PC-9 (cell line): Measurements from ENCODE around the gene HYDIN.
"Not testable (repeated sequence)": the region's sequence is repeated elsewhere in the genome, so short reads cannot be mapped to it uniquely, and the experiment has no call there.

Source experiments
- EZH2 ChIP-seq: fragments of 200-600 bp; sonication (generic); IDR thresholded peaks from 2 replicates; pipeline ENCODE4 v1.8.0; 2017; ENCODE audit warnings: antibody characterized with exemption, low read depth
- TF ChIP-seq, protein P1 (sequence below): fragments of 200-600 bp; sonication (generic); conservative IDR thresholded peaks from 2 replicates; pipeline ENCODE4 v1.6.1; 2017; ENCODE audit warnings: mixed run types, antibody characterized with exemption, mild to moderate bottlenecking, moderate library complexity

DNA sequence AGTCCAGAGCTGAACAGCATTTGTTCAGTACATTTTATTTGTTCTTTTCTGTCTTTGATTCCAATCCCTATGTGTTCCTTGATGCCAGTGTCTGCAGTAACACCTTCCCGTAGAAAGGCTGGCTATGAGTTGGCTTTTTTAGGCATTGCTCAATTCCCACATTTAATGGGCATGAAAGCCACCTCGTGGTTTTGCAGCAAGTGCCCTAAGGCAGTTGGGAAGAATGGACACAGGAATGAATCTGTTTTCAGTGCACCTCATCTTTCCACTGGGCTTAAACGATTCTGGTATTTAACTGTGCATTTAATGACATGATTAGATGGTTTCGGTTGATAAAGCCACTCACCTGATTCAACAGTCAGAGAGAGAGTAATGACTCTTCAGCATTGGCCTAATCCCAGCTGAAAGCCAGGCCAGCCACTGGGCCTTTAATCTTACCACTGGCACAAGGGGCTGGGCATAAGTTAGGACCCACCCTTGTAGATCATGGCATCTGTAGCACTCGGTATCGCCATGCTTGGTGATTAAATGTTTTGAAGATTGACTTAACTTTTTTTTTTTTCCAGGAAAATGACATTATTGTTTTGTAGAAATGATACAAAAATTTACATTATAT lies 211.3 kb downstream of the HYDIN start:
- TF ChIP-seq, protein P1, sequence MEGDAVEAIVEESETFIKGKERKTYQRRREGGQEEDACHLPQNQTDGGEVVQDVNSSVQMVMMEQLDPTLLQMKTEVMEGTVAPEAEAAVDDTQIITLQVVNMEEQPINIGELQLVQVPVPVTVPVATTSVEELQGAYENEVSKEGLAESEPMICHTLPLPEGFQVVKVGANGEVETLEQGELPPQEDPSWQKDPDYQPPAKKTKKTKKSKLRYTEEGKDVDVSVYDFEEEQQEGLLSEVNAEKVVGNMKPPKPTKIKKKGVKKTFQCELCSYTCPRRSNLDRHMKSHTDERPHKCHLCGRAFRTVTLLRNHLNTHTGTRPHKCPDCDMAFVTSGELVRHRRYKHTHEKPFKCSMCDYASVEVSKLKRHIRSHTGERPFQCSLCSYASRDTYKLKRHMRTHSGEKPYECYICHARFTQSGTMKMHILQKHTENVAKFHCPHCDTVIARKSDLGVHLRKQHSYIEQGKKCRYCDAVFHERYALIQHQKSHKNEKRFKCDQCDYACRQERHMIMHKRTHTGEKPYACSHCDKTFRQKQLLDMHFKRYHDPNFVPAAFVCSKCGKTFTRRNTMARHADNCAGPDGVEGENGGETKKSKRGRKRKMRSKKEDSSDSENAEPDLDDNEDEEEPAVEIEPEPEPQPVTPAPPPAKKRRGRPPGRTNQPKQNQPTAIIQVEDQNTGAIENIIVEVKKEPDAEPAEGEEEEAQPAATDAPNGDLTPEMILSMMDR, result not testable (repeated sequence)
- not testable (repeated sequence) for TF ChIP-seq EZH2
